HG03469 (cell line): ENCODE data around the gene AKT1S1.

Source experiments
- ATAC-seq: cut with Tn5 transposase; IDR thresholded peaks from one replicate; pipeline ENCODE4 v1.9.1; 2021; ENCODE audit warnings: mild to moderate bottlenecking, moderate library complexity, moderate number of reproducible peaks; ENCODE audit not compliant: unreplicated experiment

The AKT1S1 gene

GRCh38 chr19:49908480-49909420 is 31.6 kb upstream of the AKT1S1 start:
- ATAC-seq, result no peak

GRCh38 chr19:49907745-49908446 is 30.7 kb upstream of the AKT1S1 start:
- ATAC-seq, result peak; percentile 21

GRCh38 chr19:49906879-49907564 is 29.9 kb upstream of the AKT1S1 start:
- no peak for ATAC-seq

- ATAC-seq, result no peak
These were observed 27.0 kb upstream of the AKT1S1 start for GRCh38 chr19:49904136-49904535.

- ATAC-seq, result peak; percentile 34
These were observed 19.9 kb upstream of the AKT1S1 start, which contains the start of gene IL4I1 for GRCh38 chr19:49896863-49897621. IL4I1 (minus strand) TSS chr19:49896887; CDS start chr19:49896160, 727 bp downstream.

- ATAC-seq, result no peak
These were observed 18.6 kb upstream of the AKT1S1 start for GRCh38 chr19:49895566-49896297.

- no peak for ATAC-seq
These were observed 17.9 kb upstream of the AKT1S1 start for GRCh38 chr19:49894879-49895565.

GRCh38 chr19:49894011-49894664 is 17.0 kb upstream of the AKT1S1 start:
- ATAC-seq, result no peak

GRCh38 chr19:49892716-49893115 is 15.6 kb upstream of the AKT1S1 start:
- ATAC-seq, result no peak

- no peak for ATAC-seq
These were observed 14.2 kb upstream of the AKT1S1 start for GRCh38 chr19:49891393-49891792.

GRCh38 chr19:49890349-49891311 is 13.5 kb upstream of the AKT1S1 start:
- no peak for ATAC-seq

GRCh38 chr19:49889687-49890348 is 12.7 kb upstream of the AKT1S1 start:
- no peak for ATAC-seq

GRCh38 chr19:49889038-49889686 is 12.0 kb upstream of the AKT1S1 start:
- ATAC-seq, result no peak

GRCh38 chr19:49888510-49888824 is 11.3 kb upstream of the AKT1S1 start:
- no peak for ATAC-seq

- ATAC-seq, result no peak
These were observed 10.7 kb upstream of the AKT1S1 start for GRCh38 chr19:49887665-49888509.
